ENCODE data around the gene BPIFA2. TPM values are rescaled to one million over a fixed set of nuclear protein-coding genes. Genes with fewer than 3 reads are reported as not detected.

The BPIFA2 gene
- total RNA-seq, 2 experiments from 2014 or later, result not detected

DNA sequence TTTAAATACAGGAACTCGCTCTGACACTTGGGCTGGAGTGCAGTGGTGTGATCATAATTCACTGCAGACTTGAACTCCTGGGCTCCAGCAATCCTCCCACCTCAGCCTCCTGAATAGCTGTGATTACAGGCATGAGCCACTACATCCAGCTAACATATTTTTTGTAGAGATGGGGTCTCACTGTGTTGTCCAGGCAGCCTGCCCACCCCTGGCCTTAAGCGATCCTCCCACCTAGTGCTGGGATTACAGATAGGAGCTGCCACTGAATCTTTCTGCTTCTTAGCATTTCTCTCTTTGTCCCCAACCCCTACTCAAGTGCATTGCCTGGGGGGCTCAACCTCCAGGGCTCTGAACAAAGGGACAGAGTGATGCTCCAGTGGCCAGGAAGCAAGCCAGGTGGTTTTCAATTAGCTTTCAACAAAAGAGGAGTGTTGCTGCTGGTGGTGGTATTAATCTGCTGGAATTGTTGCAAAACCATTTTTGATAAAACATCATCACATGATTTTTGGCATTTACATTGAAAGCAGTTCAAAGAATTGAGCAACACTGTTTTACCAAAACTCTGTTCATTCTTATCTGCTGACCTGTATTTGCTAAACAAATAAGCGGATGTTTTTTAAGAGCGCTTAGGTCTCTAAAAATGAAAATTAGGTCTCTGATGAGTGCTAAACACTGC, 40.4 kb upstream of the BPIFA2 start:
- no peak for ATAC-seq (ENCODE audit: poor library complexity)
- no peak for DNase-seq
- Mint-ChIP-seq H3K27me3 (no peaks in the 10 kb centered on the region), H3K9me3 (no peaks in the 10 kb centered on the region), H3K27ac (no peak overlapping the region), H3K4me3 (no peak overlapping the region), H3K36me3 (ENCODE audit: low read depth) (no peaks in the 10 kb centered on the region), H3K4me1 (ENCODE audit: low read depth) (no peaks in the 10 kb centered on the region)
- Histone ChIP-seq H3K27me3 (ENCODE audit: control insufficient read depth in 1 of 2, insufficient read depth in 2 of 2, low read length in 2 of 2) (peaks cover 3 to 5% of the 10 kb centered on the region in 2 experiments), H3K4me1 (ENCODE audit: insufficient read depth, low read length) (no peaks in the 10 kb centered on the region), H3K4me3 (ENCODE audit: low read length) (no peak overlapping the region), H3K36me3 (ENCODE audit: insufficient read depth, low read length) (no peaks in the 10 kb centered on the region), H3K27ac (ENCODE audit: low read depth in 1 of 2, low read length in 2 of 2) (no peak overlapping the region), H3K9me3 (ENCODE audit: control insufficient read depth in 1 of 2, insufficient read depth in 1 of 2, low read length in 2 of 2) (peaks cover 0 to 4% of the 10 kb centered on the region in 2 experiments)
- TF ChIP-seq, protein P1, sequence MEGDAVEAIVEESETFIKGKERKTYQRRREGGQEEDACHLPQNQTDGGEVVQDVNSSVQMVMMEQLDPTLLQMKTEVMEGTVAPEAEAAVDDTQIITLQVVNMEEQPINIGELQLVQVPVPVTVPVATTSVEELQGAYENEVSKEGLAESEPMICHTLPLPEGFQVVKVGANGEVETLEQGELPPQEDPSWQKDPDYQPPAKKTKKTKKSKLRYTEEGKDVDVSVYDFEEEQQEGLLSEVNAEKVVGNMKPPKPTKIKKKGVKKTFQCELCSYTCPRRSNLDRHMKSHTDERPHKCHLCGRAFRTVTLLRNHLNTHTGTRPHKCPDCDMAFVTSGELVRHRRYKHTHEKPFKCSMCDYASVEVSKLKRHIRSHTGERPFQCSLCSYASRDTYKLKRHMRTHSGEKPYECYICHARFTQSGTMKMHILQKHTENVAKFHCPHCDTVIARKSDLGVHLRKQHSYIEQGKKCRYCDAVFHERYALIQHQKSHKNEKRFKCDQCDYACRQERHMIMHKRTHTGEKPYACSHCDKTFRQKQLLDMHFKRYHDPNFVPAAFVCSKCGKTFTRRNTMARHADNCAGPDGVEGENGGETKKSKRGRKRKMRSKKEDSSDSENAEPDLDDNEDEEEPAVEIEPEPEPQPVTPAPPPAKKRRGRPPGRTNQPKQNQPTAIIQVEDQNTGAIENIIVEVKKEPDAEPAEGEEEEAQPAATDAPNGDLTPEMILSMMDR (IDR thresholded peaks at IDR 0.05), result no peak
- ChIA-PET CTCF (no interaction called here), POLR2A (no interaction called here)
- intact Hi-C loops (cut with DNase I, micrococcal nuclease), result no loop called here

DNA sequence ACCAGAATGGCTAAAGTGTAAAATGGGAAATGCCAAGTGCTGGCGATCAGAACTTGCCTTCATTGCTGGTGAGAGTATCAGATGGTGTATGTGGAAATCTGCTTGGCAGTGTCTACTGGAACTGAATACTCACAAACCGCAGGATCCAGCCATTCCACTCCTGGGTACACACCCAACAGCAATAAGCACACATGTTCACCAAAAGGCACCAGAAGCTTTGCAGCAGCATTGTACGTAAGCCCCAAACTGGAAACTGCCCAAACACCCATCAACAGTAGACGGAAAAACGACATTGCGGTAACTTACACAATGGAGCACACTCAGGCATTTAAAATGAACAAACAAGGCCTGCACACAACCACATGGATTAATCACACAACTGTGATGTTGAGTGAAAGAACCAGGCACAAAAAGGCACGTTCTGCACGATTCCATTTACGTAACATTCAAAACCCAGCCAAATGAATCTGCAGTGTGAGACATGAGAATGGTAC, 37.3 kb upstream of the BPIFA2 start:
- H3K27me3 ChIP-seq (ENCODE audit: control insufficient read depth in 1 of 2, insufficient read depth in 2 of 2, low read length in 2 of 2), result peaks cover 0 to 1% of the 10 kb centered on the region in 2 experiments
- intact Hi-C loops (cut with DNase I, micrococcal nuclease), result no loop called here
- no peak overlapping the region for H3K4me3 ChIP-seq (ENCODE audit: low read length)
- no peaks in the 10 kb centered on the region for H3K9me3 ChIP-seq (ENCODE audit: control insufficient read depth in 1 of 2, insufficient read depth in 1 of 2, low read length in 2 of 2)
- Mint-ChIP-seq H3K4me1 (ENCODE audit: low read depth) (no peaks in the 10 kb centered on the region), H3K36me3 (ENCODE audit: low read depth) (no peaks in the 10 kb centered on the region), H3K9me3 (no peaks in the 10 kb centered on the region), H3K27me3 (no peaks in the 10 kb centered on the region), H3K27ac (no peak overlapping the region), H3K4me3 (no peak overlapping the region)
- ChIA-PET POLR2A (no interaction called here), CTCF (no interaction called here)
- no peak overlapping the region for H3K27ac ChIP-seq (ENCODE audit: low read depth in 1 of 2, low read length in 2 of 2)
- no peaks in the 10 kb centered on the region for H3K36me3 ChIP-seq (ENCODE audit: insufficient read depth, low read length)
- DNase-seq (no peak), ATAC-seq (ENCODE audit: poor library complexity) (no peak)
- no peaks in the 10 kb centered on the region for H3K4me1 ChIP-seq (ENCODE audit: insufficient read depth, low read length)
- TF ChIP-seq, protein P1 (IDR thresholded peaks at IDR 0.05), result no peak

DNA sequence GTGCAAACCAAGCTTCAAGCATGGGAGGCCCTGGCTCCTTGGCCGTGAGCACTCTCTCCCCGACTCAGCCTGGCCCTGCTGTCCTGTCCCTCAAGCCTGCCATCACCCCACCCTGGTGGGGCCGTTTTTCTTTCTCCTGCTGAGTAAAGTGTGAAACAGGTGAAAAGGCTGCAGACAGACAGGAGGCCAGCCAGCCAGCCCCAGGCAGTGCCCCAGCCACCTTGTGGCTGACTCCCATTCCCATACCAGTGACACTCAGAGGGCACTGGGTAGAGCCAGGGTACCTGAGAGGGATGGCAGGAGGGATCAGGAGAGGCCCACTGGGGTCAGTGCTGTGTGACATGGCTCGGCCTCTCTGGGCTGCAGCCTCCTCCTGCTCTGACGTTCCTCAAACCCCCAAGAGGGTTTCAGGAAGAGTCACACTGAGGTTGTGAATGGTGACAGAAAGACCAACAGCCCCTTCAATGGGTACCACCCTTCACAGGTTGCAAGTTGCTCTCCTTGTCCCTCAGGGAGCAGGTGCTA, 35.9 kb upstream of the BPIFA2 start:
- CTCF ChIA-PET, result interaction anchor here (1.0 kb wide), 1 partner anchor 12 kb away, joined by 4 read pairs; no protein-coding TSS in a partner anchor
- ATAC-seq (ENCODE audit: poor library complexity), result no peak
- no peaks in the 10 kb centered on the region for H3K9me3 ChIP-seq (ENCODE audit: control insufficient read depth in 1 of 2, insufficient read depth in 1 of 2, low read length in 2 of 2)
- H3K4me1 ChIP-seq (ENCODE audit: insufficient read depth, low read length), result no peaks in the 10 kb centered on the region
- no peaks in the 10 kb centered on the region for H3K27me3 ChIP-seq (ENCODE audit: control insufficient read depth in 1 of 2, insufficient read depth in 2 of 2, low read length in 2 of 2)
- intact Hi-C loops (cut with DNase I, micrococcal nuclease), result no loop called here
- H3K4me3 ChIP-seq (ENCODE audit: low read length), result no peak overlapping the region
- H3K27me3 Mint-ChIP-seq, result no peaks in the 10 kb centered on the region
- no peak overlapping the region for H3K4me3 Mint-ChIP-seq
- H3K36me3 ChIP-seq (ENCODE audit: insufficient read depth, low read length), result no peaks in the 10 kb centered on the region
- H3K27ac ChIP-seq (ENCODE audit: low read depth in 1 of 2, low read length in 2 of 2), result no peak overlapping the region
- H3K9me3 Mint-ChIP-seq, result no peaks in the 10 kb centered on the region
- no peak overlapping the region for H3K27ac Mint-ChIP-seq
- no peak for DNase-seq
- POLR2A ChIA-PET, result no interaction called here
- no peaks in the 10 kb centered on the region for H3K36me3 Mint-ChIP-seq (ENCODE audit: low read depth)
- H3K4me1 Mint-ChIP-seq (ENCODE audit: low read depth), result no peaks in the 10 kb centered on the region
- TF ChIP-seq, protein P1 (IDR thresholded peaks at IDR 0.05), result no peak
